GM18520 (cell line): ENCODE results near the gene CCDC192.

Experiments used
- ATAC-seq: cut with Tn5 transposase; IDR thresholded peaks from one replicate; pipeline ENCODE4 v1.9.1; 2021; ENCODE audit not compliant: unreplicated experiment

Gene CCDC192

DNA sequence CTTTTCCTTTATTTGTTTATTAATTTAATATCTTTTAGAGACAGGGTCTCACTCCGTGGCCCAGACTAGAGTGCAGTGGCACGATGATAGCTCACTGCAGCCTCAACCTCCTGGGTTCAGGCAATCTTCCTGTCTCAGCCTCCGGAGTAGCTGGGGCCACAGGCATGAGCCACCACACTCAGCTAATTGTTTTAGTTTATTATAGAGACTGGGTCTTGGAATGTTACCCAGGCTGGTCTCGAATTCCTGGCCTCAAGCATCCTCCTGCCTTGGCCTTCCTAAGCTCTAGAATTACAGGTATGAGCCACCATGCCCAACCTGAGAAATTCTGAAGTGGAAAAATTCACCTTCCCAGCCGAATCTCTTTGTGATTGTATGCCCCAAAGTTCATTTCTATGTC is 240.9 kb downstream of the CCDC192 start:
- ATAC-seq: no peak

DNA sequence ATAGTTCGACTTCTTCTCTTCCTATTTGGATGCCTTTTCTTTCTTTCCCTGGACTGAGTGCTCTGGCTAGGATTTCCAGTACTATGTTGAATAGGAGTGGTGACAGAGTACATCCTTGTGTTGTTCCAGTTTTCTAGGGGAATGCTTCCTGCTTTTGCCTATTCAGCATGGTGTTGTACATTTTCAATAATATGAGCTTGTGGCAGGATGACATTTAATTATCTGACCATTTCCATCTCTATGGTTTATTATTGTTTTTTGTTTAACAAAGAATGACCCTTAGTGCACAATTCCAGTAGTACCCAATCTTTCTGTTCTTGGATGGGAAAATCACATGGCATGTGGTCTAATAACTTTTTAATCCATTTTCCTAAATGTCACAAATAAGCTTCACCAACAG is 244.8 kb downstream of the CCDC192 start:
- no peak for ATAC-seq

DNA sequence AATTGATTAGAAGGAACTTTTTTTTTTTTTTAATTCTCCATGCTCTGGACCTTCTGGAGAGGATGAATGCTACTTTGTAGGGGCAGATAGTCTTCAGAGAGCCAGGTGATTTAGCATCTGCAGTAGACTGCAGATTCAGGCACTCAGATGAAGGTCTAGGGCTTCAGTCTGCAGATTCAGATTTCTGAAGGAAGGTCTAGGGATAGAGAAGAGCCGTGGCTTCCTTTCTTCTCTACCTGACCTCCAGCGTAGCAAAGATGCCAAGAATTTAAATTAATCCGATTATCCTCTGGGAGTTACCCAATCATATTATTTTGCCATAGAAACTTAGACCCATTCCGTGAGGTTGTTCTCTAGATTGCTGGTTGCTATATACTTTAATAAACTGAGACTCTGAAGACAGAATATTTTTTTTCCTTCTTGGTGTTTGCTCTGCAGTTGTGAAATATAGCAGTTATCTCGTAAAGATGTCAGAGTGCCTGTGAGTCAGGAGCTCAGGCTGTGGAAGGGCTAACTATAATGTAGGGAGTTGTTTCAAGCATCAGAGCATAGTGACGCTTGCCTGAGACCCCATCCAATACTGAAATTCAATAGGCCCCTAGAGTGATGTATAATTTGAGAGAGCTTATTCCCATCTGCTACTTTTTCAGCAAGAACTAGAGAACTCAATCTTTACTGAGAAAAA is 247.7 kb downstream of the CCDC192 start:
- ATAC-seq: no peak

DNA sequence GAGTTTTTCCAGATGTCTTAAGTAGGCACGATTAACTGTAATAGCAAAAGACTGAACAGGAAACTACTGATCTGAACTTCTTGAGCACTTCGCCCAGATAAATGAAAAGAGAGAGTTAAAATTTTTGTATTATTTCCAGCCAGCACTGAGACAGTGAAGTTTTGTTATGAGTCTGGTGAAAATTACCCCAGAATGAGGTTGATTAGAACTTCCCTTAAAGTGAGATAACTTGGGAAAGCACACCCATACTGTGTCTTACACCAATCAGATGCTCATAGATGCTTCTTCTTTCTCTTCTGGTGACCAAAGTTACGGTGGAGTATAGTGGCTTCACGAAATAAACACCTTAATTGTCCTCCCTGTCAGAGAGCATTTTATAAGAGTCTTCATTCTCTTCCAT is 248.6 kb downstream of the CCDC192 start:
- no peak for ATAC-seq

DNA sequence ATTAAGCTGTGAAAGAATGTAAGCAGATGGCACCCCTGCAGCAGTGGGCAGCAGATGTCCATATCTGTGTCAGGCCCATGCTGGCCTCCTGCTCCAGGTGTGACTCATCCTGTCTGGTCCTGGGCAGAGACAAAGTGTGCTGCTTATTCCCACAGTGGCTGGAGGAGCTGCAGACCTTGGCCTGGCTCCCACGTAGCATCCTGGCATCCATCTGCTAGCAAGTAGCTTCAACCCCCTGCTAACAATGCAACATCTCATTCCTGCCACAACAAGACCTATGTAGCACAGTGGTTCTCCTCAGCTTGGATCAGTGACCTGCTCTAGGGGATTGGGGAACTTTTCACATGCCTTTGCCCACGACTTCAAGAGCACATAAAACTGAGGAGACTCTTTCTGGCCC is 254.0 kb downstream of the CCDC192 start:
- ATAC-seq: no peak

DNA sequence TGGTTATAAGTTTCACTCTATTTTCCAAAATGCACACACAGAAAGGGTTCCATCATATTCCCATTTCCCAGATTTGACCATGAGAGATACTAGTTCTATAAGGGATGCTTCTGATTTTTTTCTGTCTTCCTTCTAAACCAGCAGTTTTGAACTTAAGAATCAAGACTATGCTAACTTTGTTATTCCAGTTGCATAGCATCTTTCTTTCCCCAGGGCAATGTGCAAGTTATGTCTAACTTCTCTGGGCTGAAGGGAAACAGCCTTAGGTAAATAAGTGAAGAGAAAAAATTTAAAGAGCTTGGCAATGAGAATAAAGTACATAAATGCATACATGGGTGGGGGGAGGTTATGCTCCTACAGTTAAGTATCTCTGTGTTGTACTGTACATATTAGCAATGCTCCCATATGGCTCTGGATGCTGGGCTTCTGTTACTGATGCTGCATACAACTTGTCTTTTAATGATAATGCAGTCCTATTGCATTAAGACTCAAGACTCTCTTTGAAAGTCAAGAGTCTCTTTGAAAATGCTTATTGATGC is 254.6 kb downstream of the CCDC192 start:
- no peak for ATAC-seq

DNA sequence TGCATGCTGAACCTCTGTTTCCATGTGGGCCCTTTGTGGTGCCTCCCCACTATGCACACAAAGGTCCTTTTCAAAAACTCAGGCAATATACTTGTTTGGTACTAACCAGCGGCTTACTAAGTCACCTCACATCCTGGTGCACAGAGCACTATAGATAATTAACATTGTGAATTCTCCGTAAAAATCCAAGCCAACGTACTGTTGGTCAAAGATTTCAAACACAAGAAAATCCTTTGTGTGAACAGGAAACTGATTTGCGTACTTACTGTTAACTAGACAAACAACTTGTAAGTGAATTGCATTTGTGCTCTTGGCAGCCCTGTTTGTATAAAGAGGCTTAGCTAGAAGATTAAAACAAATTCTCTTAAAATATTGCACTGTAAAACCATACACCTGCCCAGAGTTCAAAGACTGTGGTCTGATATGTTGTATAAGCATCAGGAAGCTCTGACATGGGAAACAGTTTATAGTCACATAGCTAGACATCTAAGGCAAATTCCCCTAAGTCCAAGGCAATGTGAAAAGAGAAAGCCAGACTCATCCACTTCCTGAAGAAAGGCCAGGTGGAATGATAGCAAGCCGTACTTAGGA is 255.3 kb downstream of the CCDC192 start:
- no peak for ATAC-seq

DNA sequence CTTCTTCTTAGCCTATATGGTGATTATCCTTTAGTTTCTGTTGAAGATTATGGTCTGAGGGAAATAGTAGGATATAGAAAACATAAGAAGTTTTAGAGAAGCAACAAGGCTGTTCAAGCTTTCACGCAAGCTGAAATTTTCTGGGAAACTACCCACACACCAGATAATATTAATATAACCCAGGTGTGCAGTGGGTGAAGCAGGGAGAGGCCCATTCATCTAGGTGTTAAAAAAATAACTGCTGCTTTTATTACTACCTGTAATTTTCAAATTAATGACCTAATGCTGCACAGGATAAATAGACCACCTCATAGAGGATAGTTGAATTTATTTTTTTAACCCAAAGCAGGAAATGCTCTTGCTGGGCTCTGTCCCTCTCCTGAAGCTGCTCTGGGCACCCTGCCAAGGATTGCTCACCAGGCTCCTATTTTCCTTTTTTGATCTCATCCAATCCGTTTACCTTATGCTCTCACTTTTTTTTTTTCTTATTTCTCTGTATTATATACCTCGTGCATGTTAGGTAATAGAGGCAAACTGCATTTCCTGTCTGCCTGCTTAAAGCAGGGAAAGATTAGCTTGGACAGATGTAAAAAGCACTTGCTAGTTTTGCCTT is 256.1 kb downstream of the CCDC192 start:
- ATAC-seq: no peak

DNA sequence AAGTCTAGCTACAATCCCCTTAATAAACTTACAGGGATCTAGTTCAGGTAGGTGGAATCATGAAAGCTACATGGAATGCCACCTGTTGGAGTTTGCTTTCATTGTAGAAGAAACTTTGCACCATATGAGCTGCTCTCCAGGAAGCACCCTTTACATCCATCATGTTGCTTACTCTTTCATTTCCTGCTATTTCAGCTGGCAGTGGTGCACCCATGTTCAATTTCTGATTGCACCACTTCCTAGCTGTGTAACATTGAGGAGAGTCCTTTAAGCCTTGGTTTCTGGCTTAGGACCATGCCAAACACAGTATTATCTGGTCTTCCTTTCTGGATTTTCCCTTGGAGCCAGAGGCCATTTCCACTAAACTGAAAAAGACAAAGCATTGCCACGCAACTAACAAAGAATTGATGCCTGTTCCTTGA is 257.1 kb downstream of the CCDC192 start:
- no peak for ATAC-seq

DNA sequence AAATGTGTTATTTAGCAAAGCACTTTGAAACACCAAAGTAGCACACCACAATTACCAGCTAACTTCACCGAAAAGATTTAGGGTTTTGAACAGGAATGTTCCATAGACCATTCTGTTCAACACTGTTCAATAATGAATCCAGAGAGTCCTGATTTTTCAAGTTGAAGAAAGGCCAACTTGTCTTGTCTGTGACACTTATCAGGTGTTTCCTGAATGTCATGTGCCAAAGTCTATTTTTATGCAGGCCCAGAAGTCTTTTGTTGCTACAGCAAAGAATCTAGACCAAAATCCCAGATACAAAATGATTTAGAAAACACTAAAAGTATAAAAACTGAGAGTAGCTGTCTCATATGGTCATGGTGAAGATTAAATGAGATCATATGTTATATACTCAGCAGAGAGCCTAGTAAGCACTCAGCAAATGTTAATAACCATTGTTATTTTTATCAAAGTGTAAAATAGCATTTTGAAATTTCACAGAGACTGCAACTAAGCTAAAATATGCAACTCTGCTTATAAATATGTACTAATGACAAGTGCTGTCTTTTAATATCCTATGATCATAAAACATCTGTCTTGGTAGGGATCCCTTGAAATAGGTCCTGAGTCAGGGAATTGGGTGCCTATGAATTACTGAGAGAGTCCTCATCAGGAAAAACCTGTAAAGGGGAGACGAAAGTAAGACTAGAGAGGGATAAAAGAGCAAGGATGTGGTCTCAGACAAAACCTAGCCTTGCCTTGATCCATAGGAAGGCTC is 258.0 kb downstream of the CCDC192 start:
- ATAC-seq: no peak

DNA sequence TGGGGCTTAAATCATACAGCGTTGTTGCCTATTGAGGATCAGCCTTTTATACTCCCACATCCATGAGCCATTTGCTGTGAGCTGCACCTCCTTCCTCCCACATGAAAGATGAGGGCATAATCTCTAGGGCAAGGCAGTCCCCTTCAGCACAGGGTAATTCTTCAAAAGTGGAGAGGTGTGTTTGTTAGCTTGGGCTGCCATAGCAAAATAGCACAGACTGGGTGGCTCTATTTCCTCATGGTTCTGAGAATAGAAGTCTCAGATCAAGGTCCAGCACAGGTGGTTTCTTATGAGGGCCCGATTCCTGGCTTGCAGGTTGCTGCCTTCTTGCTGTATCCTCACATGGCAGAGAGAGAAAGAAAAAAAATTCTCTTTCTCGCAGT is 258.6 kb downstream of the CCDC192 start:
- ATAC-seq: no peak

DNA sequence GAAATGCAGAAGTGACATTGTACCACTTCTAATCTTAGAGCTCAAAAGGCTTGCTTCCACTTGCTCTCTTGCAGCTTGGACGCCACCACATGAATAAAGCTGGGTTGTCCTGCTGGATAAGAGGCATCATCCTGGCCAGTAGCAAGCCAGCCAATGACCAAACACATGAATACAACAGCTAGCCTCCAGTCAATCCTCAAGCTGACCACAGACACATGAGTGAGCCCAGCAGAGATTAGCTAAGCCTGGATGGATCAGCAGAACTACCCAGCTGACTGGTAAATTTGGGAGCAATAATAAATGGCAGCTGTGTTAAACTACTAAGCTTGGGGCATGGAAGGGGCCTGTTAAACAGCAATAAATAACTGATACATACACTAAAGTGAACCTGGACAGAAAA is 259.3 kb downstream of the CCDC192 start:
- no peak for ATAC-seq

DNA sequence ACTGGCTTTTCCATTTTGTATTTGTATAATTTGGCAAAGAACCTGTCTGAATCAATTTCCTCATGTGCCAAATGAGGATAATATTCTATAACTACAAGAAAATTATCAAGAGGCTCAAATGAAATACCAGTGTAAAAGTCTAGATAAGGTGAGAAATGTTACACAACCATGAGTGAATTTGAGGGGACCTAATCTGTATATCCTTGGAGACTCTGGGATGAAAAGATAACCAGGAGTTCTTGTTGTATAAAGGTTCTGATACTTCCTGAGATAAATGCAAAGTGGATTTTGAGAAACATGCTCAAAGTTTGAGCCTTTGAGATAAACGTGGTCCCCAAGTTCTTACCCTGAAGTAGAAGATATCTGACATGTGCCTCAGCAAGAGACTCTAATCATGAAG is 260.0 kb downstream of the CCDC192 start:
- no peak for ATAC-seq

DNA sequence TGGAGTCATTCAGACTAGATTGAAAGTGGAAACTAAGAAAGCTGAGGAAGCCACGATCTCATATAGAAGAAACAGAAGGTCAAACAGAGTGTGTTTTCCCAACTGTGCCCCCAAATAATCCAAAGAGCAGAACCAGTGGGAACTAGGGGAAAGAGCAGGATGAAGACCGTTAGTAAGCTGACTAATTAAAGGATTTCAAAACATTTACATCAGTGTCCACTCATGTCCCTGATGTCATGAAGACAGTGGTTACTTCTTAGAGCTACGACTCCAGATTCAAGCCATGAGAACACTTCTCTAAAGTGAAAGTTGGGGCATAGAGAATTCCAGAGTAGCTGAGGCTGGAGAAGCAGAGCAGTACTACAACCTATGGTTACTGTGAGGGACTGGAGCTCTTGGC is 260.7 kb downstream of the CCDC192 start:
- no peak for ATAC-seq

DNA sequence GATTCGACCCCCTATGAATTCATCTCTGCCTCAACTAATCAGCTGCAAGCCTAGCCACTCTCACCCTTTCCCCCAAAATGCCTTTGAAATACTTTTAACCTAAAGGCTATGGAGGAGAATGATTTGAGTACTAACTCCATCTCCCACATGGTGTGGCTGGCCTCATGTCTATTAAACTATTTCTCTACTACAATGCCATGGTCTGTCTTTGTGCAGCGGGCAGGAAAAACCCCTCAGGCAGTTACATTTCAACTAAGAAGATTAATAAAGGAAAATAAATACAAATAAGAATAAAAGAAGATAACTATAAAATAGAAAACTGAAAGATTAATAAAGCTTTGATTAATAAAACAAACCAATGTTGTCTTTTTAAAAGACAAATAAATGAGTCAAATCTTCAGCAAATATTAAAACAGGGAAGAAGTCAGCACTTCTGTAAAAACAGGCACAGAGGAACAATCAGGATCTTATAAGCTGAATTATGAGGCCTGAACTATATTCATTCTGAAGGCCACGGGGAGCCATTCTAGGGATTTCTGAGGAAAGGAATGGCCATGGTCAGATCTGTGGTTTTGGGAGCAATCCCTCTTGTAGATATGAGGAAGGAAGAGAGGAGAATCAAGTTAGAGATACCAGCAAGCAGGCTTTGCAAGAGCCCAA is 264.3 kb downstream of the CCDC192 start:
- no peak for ATAC-seq

DNA sequence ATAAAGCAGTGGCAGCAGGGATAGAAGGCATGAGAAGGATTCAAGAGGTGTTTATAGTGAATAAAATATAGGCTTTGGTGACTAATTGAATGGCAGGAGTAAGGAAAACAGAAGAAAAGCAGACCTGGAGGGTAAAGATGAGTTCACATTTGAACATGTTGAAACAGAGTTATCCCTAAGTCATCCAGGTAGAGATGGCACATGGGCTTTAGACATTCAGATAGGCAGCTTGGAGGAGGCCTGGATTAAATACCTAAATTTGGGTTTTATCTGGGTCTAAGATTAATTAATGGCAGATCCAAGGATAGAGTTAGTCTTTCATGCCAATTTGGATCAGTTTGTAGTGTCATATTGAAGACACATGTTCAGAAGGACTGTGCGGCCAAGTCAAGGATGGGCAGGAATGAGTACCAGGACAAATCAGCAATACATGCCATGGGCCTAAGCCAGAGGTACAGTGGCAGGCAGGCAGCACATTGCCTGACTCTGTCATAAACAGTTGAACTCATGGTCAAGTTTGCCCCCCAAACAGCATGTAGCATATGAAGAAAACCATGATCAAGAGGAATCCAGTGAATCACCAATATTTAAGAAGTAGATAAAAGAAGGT is 264.9 kb downstream of the CCDC192 start:
- no peak for ATAC-seq

DNA sequence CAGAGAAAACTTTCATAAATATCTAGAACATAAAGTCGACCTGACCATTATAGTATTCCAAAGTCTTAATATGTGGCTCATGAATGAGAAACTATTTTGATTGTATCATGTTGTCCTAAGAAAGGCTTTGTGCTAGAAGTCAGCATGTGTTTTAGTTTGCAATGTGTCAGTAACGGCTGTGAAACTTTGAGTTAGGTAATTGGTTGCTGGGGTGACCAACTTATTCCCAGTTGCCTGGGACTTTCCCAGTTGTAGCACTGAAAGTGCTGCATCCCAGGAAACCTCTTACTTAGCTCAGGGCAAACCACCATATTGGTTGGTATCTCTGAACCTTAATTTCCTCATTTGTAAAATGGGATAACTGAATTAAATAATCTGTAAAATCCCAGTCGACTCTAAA is 265.8 kb downstream of the CCDC192 start:
- ATAC-seq: no peak

DNA sequence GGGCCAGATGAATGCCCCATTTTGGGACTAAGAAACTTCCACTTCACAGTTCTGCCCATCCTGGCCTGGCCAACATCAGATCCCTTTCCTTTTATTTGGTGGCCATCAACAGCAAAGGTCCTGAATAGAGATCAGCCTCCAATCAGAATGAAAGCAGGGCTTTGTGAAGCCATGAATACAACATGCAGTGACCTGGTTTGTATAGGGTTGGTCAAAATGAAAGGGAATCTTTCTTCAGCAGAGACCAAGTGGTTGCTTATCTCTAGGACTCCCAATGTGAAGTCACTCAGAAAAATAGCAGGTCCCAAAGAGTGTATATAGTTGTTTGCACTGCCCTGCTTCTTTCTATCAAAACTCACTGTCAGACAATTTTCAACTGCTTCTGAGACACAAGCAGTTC is 266.5 kb downstream of the CCDC192 start:
- no peak for ATAC-seq

DNA sequence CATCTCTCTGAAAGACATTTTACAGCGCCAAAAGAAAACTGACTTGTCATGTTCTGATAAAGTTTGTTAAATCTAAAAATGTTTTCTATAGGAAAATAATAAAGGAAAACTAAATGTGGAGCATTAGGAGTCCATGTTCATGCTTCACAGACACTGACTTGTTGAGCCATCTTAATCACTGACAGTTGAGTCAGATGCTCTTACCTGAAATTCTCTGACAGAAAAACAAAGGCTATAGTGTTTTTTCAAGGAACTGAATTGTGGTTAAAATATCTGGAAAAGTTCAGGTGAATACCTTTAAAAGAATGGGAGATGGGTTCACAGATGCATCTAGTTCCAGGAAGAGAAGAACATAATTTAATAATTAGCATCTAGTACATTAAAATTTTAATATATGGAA is 266.9 kb downstream of the CCDC192 start:
- no peak for ATAC-seq

DNA sequence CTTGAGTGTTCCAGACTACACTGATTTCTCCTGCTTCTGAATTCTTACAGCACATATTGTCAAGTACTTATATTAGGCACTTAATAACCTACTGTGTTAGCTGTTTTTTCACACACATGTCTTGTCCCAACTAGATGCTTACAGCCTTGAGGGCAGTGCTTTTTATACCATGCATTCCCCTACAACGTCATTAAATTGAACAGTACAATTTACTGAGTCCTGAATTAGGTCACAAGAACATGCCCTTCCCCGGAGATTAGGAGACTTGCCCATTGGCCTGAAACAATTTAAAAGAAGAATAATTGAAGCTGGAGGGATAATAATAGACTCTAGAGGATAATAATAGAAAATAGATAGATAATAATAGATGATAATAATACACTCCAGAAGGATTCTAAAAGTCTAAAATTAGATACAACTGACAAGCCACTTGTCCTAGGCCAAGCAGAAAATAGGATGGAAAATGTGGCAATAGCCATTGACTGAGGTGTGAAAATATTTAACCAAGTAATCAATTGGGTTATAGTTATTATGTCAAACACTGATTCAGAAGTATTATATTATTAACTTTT is 267.7 kb downstream of the CCDC192 start:
- no peak for ATAC-seq
